Measurements from ENCODE around the gene SOAT2.

SOAT2 gene

DNA sequence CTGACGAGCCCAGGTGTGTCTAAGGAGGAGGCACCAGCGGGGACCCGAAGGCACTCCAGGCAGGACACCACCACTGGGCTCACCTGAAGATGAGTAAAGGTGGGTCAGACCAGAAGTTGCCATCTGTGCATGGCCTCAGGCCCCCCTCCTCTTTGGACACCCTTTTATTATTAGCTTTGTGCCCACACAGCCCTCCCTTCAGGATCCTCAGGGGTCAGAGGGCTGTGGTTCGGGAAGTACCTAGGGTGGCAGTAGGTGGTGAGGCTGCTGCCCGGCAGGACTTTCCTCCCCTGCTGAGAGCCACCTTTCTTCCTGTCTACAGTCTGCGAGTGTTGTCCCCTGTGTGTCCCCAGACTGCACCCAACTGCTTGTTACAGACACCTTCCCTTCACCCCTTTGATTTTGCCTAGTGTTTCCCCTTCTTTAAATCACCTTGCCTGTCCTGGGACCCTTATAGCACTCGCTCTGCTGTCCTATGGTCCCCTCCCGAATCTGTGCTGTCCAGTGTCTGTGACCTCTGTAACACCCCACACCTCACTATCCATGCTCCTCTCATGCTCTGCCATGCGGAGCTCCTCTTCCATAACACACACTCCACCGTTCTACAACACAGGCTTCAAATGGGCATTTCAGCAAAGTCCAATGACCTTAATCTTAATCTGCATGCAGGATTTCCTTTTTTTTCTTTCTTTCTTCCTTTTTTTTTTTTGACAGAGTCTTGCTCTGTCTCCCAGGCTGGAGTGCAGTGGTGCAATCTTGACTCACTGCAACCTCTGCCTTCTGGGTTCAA lies 25.7 kb downstream of the SOAT2 start:
- Histone ChIP-seq H3K4me1 (ENCODE audit: control insufficient read depth, insufficient read depth, low read length, poor library complexity, severe bottlenecking) (no peaks in the 10 kb centered on the region), H3K4me3 (ENCODE audit: extremely low read depth, insufficient read depth, low read length, poor library complexity, severe bottlenecking) (no peak overlapping the region), H3K9me3 (ENCODE audit: control insufficient read depth, low read length) (no peaks in the 10 kb centered on the region), H3K36me3 (ENCODE audit: control insufficient read depth, insufficient read depth, low read length) (no peaks in the 10 kb centered on the region), H3K27ac (ENCODE audit: low read depth, low read length, severe bottlenecking) (no peak overlapping the region)
- WGBS, 2 experiments (ENCODE audit: insufficient coverage in 2 of 2): 92% methylated on average over 10 of the region's 10 CpGs

DNA sequence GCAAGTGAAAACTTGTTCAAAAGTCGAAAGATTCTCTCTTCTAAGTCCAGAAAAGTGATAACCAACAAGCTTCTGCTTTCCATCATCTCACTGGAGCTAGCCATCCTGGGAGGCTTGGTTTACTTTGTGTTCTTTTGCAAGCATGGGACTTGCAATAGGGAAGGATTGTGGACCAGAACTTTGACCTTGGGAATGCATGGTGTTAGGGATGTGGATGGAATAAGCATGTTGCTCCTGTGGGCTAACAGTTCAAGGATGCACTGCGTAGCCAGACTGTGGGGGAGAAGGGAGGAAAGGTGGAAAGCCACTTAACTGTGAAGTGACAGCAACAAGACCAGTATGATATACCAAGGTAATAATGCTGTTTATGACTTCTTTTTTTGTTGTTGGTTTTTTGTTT lies 28.6 kb downstream of the SOAT2 start:
- no peak overlapping the region for H3K4me3 ChIP-seq (ENCODE audit: extremely low read depth, insufficient read depth, low read length, poor library complexity, severe bottlenecking)
- H3K4me1 ChIP-seq (ENCODE audit: control insufficient read depth, insufficient read depth, low read length, poor library complexity, severe bottlenecking): no peaks in the 10 kb centered on the region
- H3K9me3 ChIP-seq (ENCODE audit: control insufficient read depth, low read length): no peaks in the 10 kb centered on the region
- no peak overlapping the region for H3K27ac ChIP-seq (ENCODE audit: low read depth, low read length, severe bottlenecking)
- WGBS, 2 experiments (ENCODE audit: insufficient coverage in 2 of 2): 93 to 100% methylated on average over 2 of the region's 2 CpGs
- H3K36me3 ChIP-seq (ENCODE audit: control insufficient read depth, insufficient read depth, low read length): no peaks in the 10 kb centered on the region

DNA sequence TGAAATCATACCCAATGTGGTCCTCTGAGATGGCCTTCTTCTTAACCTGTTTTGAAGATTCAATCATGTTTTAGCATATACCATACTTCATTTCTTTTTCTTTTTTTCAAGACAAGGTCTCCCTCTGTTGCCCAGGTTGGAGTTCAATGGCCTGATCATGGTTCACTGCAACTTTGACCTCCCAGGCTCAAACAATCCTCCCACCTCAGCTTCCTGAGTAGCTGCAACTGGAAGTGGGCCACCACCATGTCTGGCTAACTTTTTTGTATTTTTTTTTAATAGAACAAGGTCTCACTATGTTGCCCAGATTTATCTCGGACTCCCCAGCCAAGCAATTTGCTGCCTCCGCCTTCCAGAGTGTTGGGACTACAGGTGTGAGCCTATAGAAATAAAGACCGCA lies 30.4 kb downstream of the SOAT2 start:
- 85 to 90% methylated on average over 2 of the region's 3 CpGs for WGBS, 2 experiments (ENCODE audit: insufficient coverage in 2 of 2)
- Histone ChIP-seq H3K9me3 (ENCODE audit: control insufficient read depth, low read length) (peaks cover under 1% of the 10 kb centered on the region), H3K36me3 (ENCODE audit: control insufficient read depth, insufficient read depth, low read length) (no peaks in the 10 kb centered on the region), H3K27ac (ENCODE audit: low read depth, low read length, severe bottlenecking) (no peak overlapping the region), H3K4me3 (ENCODE audit: extremely low read depth, insufficient read depth, low read length, poor library complexity, severe bottlenecking) (no peak overlapping the region), H3K4me1 (ENCODE audit: control insufficient read depth, insufficient read depth, low read length, poor library complexity, severe bottlenecking) (no peaks in the 10 kb centered on the region)

DNA sequence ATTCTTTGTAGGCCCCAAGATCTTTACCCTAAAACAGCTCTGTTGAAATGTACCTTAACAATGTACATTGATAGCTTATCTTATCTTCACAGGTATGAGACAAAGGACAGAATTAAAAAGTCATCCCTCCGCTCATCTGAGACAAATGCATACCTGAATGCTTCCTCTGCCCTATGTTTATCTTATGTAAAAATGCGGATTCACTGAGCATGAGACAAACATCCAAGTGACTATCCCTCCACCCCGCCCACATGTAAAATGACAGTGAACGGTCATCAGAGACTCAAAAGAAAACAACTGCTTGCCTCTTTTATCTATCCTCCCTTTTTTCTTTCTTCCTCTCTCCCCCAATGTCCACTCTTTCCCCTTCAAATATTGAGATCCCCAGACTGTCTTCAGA lies 40.1 kb downstream of the SOAT2 start:
- 79 to 90% methylated on average over 2 to 4 of the region's 4 CpGs for WGBS, 2 experiments (ENCODE audit: insufficient coverage in 2 of 2)
- Histone ChIP-seq H3K4me3 (ENCODE audit: extremely low read depth, insufficient read depth, low read length, poor library complexity, severe bottlenecking) (no peak overlapping the region), H3K9me3 (ENCODE audit: control insufficient read depth, low read length) (peaks cover 17% of the 10 kb centered on the region), H3K4me1 (ENCODE audit: control insufficient read depth, insufficient read depth, low read length, poor library complexity, severe bottlenecking) (no peaks in the 10 kb centered on the region), H3K27ac (ENCODE audit: low read depth, low read length, severe bottlenecking) (no peak overlapping the region), H3K36me3 (ENCODE audit: control insufficient read depth, insufficient read depth, low read length) (no peaks in the 10 kb centered on the region)

DNA sequence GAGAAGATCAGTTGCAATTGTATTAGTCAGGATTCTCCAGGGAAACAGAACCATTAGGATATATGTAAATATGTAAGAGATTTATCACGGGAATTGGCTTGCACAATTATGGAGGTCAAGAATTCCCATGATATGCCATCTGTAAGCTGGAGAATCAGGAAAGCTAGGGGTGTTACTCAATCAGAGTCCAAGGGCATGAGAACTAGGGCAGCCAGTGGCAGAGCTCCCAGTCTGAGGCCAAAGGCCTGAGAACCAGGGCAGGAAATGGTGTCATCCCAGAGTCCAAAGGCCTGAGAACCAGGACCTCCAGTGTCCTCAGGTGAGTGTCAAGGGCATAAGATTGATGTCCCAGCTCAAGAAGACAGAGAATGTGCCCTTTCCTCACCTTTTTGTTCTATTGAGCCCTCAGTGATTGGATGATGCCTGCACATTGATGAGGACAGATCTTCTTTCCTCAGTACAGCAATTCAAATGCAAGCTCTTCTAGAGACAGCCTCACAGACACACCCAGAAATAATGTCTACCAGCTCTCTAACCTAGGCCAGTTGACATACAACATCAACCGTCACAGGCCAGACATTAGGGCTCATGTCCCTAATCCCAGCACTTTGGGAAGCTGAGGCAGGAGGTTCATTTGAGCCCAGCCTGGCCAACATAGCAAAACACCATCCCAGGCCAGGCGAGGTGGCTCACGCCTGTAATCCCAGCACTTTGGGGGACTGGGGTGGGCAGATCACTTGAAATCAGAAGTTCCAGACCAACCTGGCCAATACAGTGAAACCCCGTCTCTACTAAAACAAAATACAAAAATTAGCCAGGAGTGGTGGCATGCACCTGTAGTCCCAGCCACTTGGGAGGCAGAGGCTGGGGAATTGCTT lies 42.3 kb downstream of the SOAT2 start:
- H3K4me3 ChIP-seq (ENCODE audit: extremely low read depth, insufficient read depth, low read length, poor library complexity, severe bottlenecking): no peak overlapping the region
- no peaks in the 10 kb centered on the region for H3K4me1 ChIP-seq (ENCODE audit: control insufficient read depth, insufficient read depth, low read length, poor library complexity, severe bottlenecking)
- no peaks in the 10 kb centered on the region for H3K9me3 ChIP-seq (ENCODE audit: control insufficient read depth, low read length)
- H3K36me3 ChIP-seq (ENCODE audit: control insufficient read depth, insufficient read depth, low read length): no peaks in the 10 kb centered on the region
- WGBS, 2 experiments (ENCODE audit: insufficient coverage in 2 of 2): 80 to 100% methylated on average over 1 to 4 of the region's 5 CpGs
- no peak overlapping the region for H3K27ac ChIP-seq (ENCODE audit: low read depth, low read length, severe bottlenecking)

DNA sequence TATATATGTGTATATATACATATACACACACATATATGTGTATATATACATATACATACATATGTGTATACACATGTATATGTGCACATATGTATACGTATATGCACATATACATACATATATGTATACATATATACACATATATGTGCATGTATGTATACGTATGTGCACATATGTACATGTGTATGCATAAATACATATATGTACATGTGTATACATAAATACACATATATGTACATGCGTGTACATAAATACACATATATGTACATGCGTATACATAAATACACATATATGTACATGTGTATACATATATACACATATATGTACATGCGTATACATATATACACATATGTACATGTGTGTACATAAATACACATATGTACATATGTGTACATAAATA lies 43.9 kb downstream of the SOAT2 start:
- Histone ChIP-seq H3K27ac (ENCODE audit: low read depth, low read length, severe bottlenecking) (no peak overlapping the region), H3K36me3 (ENCODE audit: control insufficient read depth, insufficient read depth, low read length) (no peaks in the 10 kb centered on the region), H3K9me3 (ENCODE audit: control insufficient read depth, low read length) (no peaks in the 10 kb centered on the region), H3K4me1 (ENCODE audit: control insufficient read depth, insufficient read depth, low read length, poor library complexity, severe bottlenecking) (no peaks in the 10 kb centered on the region), H3K4me3 (ENCODE audit: extremely low read depth, insufficient read depth, low read length, poor library complexity, severe bottlenecking) (no peak overlapping the region)
- WGBS, 2 experiments (ENCODE audit: insufficient coverage in 2 of 2): no CpG with 5 or more reads among the region's 5 CpGs

DNA sequence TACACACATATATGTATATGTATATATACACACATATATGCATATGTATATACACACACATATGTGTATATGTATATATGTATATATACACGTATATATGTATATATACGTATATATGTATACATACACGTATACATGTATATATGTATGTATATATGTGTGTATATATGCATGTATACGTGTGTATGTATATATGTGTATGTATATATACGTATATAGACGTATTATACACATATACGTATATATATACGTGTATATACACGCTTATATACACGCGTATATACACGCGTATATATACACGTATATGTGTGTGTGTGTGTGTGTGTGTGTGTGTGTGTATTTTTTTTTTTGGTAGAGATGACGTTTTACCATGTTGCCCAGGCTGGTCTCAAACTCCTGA lies 44.4 kb downstream of the SOAT2 start:
- H3K4me1 ChIP-seq (ENCODE audit: control insufficient read depth, insufficient read depth, low read length, poor library complexity, severe bottlenecking): no peaks in the 10 kb centered on the region
- H3K36me3 ChIP-seq (ENCODE audit: control insufficient read depth, insufficient read depth, low read length): no peaks in the 10 kb centered on the region
- 80% methylated on average over 1 of the region's 15 CpGs; no CpG with 5 or more reads in 1 of the 2 experiments for WGBS, 2 experiments (ENCODE audit: insufficient coverage in 2 of 2)
- H3K4me3 ChIP-seq (ENCODE audit: extremely low read depth, insufficient read depth, low read length, poor library complexity, severe bottlenecking): no peak overlapping the region
- H3K27ac ChIP-seq (ENCODE audit: low read depth, low read length, severe bottlenecking): no peak overlapping the region
- H3K9me3 ChIP-seq (ENCODE audit: control insufficient read depth, low read length): no peaks in the 10 kb centered on the region

DNA sequence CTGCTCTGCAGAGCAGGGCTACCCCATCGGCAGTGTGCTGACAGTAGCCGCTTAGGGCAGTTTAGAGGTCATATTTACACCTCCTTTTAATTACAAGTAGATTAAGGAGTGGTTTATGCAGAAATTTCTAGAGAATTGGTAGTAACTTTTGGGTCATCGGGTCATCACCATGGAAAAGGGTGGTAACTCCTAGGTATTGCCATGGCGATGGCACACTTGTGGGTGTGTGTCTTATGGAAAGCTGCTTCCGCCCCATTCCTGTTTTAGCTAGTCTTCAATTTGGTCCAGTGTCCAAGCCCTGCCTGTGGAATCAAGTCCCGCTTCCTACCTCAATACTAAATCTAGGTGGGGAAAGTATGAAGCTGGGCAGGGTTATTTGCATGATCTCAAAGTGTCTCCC lies 47.8 kb downstream of the SOAT2 start:
- no peaks in the 10 kb centered on the region for H3K4me1 ChIP-seq (ENCODE audit: control insufficient read depth, insufficient read depth, low read length, poor library complexity, severe bottlenecking)
- H3K36me3 ChIP-seq (ENCODE audit: control insufficient read depth, insufficient read depth, low read length): no peaks in the 10 kb centered on the region
- H3K4me3 ChIP-seq (ENCODE audit: extremely low read depth, insufficient read depth, low read length, poor library complexity, severe bottlenecking): no peak overlapping the region
- WGBS, 2 experiments (ENCODE audit: insufficient coverage in 2 of 2): 100% methylated on average over 1 to 4 of the region's 6 CpGs
- no peak overlapping the region for H3K27ac ChIP-seq (ENCODE audit: low read depth, low read length, severe bottlenecking)
- H3K9me3 ChIP-seq (ENCODE audit: control insufficient read depth, low read length): no peaks in the 10 kb centered on the region

DNA sequence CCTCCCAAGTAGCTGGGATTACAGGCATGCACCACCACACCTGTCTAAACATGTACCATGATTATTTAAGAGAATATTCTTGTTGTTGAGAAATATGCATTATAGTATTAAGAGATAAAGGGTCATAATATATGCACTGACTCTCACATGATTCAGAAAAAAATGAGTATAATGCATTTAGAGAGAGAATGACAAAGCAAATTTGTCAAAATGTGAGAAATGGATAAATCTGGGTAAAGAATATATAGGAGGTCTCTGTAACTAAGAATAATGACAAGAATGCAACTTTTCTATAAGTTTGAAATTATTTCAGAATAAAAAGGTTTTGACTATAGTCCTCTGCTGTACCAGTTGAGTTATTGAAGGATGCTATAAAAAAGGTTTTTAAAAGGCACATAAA lies 49.1 kb downstream of the SOAT2 start:
- peaks cover 2% of the 10 kb centered on the region for H3K36me3 ChIP-seq (ENCODE audit: control insufficient read depth, insufficient read depth, low read length)
- no peaks in the 10 kb centered on the region for H3K4me1 ChIP-seq (ENCODE audit: control insufficient read depth, insufficient read depth, low read length, poor library complexity, severe bottlenecking)
- no peaks in the 10 kb centered on the region for H3K9me3 ChIP-seq (ENCODE audit: control insufficient read depth, low read length)
- H3K27ac ChIP-seq (ENCODE audit: low read depth, low read length, severe bottlenecking): no peak overlapping the region
- no peak overlapping the region for H3K4me3 ChIP-seq (ENCODE audit: extremely low read depth, insufficient read depth, low read length, poor library complexity, severe bottlenecking)

DNA sequence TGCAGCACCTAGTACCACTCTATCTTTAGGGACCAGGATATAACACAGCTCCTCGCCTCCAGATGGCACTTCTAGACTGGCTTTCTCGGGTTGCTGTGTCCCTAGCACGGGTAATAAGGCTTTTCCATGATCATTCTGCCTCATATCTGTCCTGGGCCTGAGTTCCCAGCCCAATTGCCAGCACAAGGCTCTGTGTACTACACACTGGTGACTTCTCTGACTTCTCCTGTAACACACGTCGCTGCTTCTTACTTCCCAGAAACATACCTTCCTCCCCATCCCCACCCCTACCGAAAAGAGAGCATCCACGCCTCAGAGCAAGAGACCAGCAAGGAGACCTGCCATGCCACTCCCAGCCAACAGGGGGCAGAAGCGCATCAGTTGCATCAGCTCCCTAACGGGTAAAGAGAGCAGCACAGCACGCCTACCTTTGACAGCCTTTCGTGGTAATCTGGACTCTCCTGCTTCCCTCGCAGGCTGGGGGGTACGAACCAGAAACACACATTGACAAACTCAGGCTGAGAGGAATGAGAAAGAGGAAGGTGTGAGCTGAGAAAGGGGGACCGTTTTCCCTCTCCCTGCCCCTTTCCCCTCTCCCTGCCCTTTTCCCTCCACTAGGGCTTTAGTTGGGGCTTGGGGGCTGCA lies 56.0 kb downstream of the SOAT2 start:
- H3K27ac ChIP-seq (ENCODE audit: low read depth, low read length, severe bottlenecking): no peak overlapping the region
- WGBS, 2 experiments (ENCODE audit: insufficient coverage in 2 of 2): 16 to 20% methylated on average over 7 to 12 of the region's 14 CpGs
- H3K4me3 ChIP-seq (ENCODE audit: extremely low read depth, insufficient read depth, low read length, poor library complexity, severe bottlenecking): no peak overlapping the region
- no peaks in the 10 kb centered on the region for H3K4me1 ChIP-seq (ENCODE audit: control insufficient read depth, insufficient read depth, low read length, poor library complexity, severe bottlenecking)
- H3K36me3 ChIP-seq (ENCODE audit: control insufficient read depth, insufficient read depth, low read length): peaks cover 5% of the 10 kb centered on the region
- no peaks in the 10 kb centered on the region for H3K9me3 ChIP-seq (ENCODE audit: control insufficient read depth, low read length)
